ENCODE measurements around the gene RAB43.
"Not testable (repeated sequence)": the region's sequence is repeated elsewhere in the genome, so short reads cannot be mapped to it uniquely, and the experiment has no call there.

The RAB43 gene

GRCh38 chr3:129085165-129085715 is 36.4 kb downstream of the RAB43 start:
- H3K9ac ChIP-seq (ENCODE audit: low read length) = no peak overlapping the region
- no peaks in the 10 kb centered on the region for H3K4me1 ChIP-seq (ENCODE audit: control insufficient read depth, low read depth, low read length)
- no peaks in the 10 kb centered on the region for H3K27me3 ChIP-seq (ENCODE audit: control insufficient read depth, insufficient read depth, low read length)
- no peaks in the 10 kb centered on the region for H3K36me3 ChIP-seq (ENCODE audit: control insufficient read depth, low read depth, low read length)
- no peak overlapping the region for H3K27ac ChIP-seq (ENCODE audit: low read length)
- no peak overlapping the region for H3K4me3 ChIP-seq (ENCODE audit: low read length)
- H3K9me3 ChIP-seq (ENCODE audit: control insufficient read depth, low read depth, low read length) = no peaks in the 10 kb centered on the region

GRCh38 chr3:129084501-129084900 is 37.1 kb downstream of the RAB43 start:
- Histone ChIP-seq H3K36me3 (ENCODE audit: control insufficient read depth, low read depth, low read length) (no peaks in the 10 kb centered on the region), H3K9ac (ENCODE audit: low read length) (no peak overlapping the region), H3K4me1 (ENCODE audit: control insufficient read depth, low read depth, low read length) (no peaks in the 10 kb centered on the region), H3K4me3 (ENCODE audit: low read length) (no peak overlapping the region), H3K9me3 (ENCODE audit: control insufficient read depth, low read depth, low read length) (no peaks in the 10 kb centered on the region), H3K27me3 (ENCODE audit: control insufficient read depth, insufficient read depth, low read length) (no peaks in the 10 kb centered on the region), H3K27ac (ENCODE audit: low read length) (no peak overlapping the region)

DNA sequence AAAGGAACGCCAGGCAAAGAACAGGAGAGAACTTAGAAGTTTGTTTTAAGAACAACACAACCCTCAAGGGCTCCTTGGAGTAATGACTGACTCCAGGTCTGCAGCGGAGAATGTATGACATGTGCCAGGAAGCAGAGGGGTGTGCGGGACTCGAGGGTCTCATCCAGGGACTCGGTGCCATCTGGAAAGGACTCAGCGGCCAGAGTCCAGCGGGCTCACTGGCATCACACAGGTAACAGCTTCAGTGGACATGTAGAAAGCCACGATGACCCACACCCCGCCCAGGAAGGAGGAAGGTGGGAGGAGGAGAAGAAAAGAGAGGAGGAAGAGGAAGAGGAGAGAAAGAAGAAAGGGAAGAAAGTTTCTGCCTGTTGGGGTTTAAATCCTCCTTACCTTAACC is 39.6 kb downstream of the RAB43 start:
- no peaks in the 10 kb centered on the region for H3K9me3 ChIP-seq (ENCODE audit: control insufficient read depth, low read depth, low read length)

DNA sequence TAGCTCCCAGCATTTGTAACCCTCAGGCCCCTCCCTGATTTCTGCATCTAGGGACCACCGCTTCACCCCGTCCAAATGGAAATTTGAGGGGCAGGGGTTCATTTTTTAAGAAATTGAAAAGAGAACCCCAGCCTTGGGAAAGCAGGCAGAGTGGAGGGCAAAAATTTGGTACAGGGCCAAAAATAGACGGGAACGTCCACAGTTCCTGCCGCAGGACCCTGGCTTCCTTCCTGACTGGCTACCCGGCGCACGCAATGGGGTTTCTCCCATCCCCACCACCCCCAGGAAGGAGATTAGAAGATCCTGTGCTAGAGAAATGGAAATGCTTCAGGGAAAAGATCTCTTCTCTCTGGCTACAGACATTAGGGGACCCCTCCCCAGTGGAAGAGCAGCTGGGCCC is 40.1 kb downstream of the RAB43 start:
- Histone ChIP-seq H3K4me3 (ENCODE audit: low read length) (no peak overlapping the region), H3K4me1 (ENCODE audit: control insufficient read depth, low read depth, low read length) (no peaks in the 10 kb centered on the region), H3K36me3 (ENCODE audit: control insufficient read depth, low read depth, low read length) (no peaks in the 10 kb centered on the region), H3K27me3 (ENCODE audit: control insufficient read depth, insufficient read depth, low read length) (no peaks in the 10 kb centered on the region), H3K9ac (ENCODE audit: low read length) (no peak overlapping the region), H3K27ac (ENCODE audit: low read length) (no peak overlapping the region), H3K9me3 (ENCODE audit: control insufficient read depth, low read depth, low read length) (no peaks in the 10 kb centered on the region)

More for the DNA sequence above, 39.6 kb downstream of the RAB43 start:
- Histone ChIP-seq H3K9ac (ENCODE audit: low read length) (no peak overlapping the region), H3K4me3 (ENCODE audit: low read length) (no peak overlapping the region), H3K4me1 (ENCODE audit: control insufficient read depth, low read depth, low read length) (no peaks in the 10 kb centered on the region), H3K27ac (ENCODE audit: low read length) (no peak overlapping the region), H3K27me3 (ENCODE audit: control insufficient read depth, insufficient read depth, low read length) (no peaks in the 10 kb centered on the region), H3K36me3 (ENCODE audit: control insufficient read depth, low read depth, low read length) (no peaks in the 10 kb centered on the region)

DNA sequence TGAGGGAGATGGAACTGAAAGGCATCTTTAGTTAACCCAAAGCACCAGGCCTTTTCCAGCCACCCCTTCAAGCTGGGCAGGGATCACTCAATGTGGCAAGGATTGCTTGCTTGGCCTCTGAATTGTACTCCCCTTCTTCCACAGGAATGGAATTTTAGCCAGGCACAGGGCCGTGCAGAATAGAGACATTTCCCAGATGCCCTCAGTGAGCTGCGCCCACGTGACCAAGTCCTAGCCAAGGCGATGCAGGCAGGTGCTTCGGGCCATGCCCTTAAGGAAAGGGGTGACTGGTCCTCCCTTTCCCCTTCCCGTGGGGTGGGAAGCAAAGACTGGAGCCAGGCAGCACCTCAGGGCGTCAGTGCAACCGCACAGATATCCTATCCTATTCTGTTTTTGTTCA is 43.1 kb downstream of the RAB43 start:
- no peaks in the 10 kb centered on the region for H3K36me3 ChIP-seq (ENCODE audit: control insufficient read depth, low read depth, low read length)
- H3K9ac ChIP-seq (ENCODE audit: low read length) = no peak overlapping the region
- H3K27ac ChIP-seq (ENCODE audit: low read length) = no peak overlapping the region
- H3K4me1 ChIP-seq (ENCODE audit: control insufficient read depth, low read depth, low read length) = no peaks in the 10 kb centered on the region
- H3K27me3 ChIP-seq (ENCODE audit: control insufficient read depth, insufficient read depth, low read length) = no peaks in the 10 kb centered on the region
- H3K4me3 ChIP-seq (ENCODE audit: low read length) = no peak overlapping the region
- no peaks in the 10 kb centered on the region for H3K9me3 ChIP-seq (ENCODE audit: control insufficient read depth, low read depth, low read length)

GRCh38 chr3:129077222-129077621 is 44.4 kb downstream of the RAB43 start:
- Histone ChIP-seq H3K27ac (ENCODE audit: low read length) (no peak overlapping the region), H3K4me1 (ENCODE audit: control insufficient read depth, low read depth, low read length) (no peaks in the 10 kb centered on the region), H3K27me3 (ENCODE audit: control insufficient read depth, insufficient read depth, low read length) (no peaks in the 10 kb centered on the region), H3K4me3 (ENCODE audit: low read length) (no peak overlapping the region), H3K36me3 (ENCODE audit: control insufficient read depth, low read depth, low read length) (no peaks in the 10 kb centered on the region), H3K9me3 (ENCODE audit: control insufficient read depth, low read depth, low read length) (no peaks in the 10 kb centered on the region), H3K9ac (ENCODE audit: low read length) (no peak overlapping the region)

GRCh38 chr3:129070086-129070885 is 51.3 kb downstream of the RAB43 start:
- Histone ChIP-seq H3K27me3 (ENCODE audit: control insufficient read depth, insufficient read depth, low read length) (no peaks in the 10 kb centered on the region), H3K9ac (ENCODE audit: low read length) (no peak overlapping the region), H3K36me3 (ENCODE audit: control insufficient read depth, low read depth, low read length) (no peaks in the 10 kb centered on the region), H3K4me1 (ENCODE audit: control insufficient read depth, low read depth, low read length) (no peaks in the 10 kb centered on the region), H3K4me3 (ENCODE audit: low read length) (no peak overlapping the region), H3K27ac (ENCODE audit: low read length) (no peak overlapping the region), H3K9me3 (ENCODE audit: control insufficient read depth, low read depth, low read length) (no peaks in the 10 kb centered on the region)

GRCh38 chr3:129069313-129070085 is 52.1 kb downstream of the RAB43 start:
- H3K4me3 ChIP-seq (ENCODE audit: low read length); H3K27me3 ChIP-seq (ENCODE audit: control insufficient read depth, insufficient read depth, low read length); H3K9ac ChIP-seq (ENCODE audit: low read length); H3K9me3 ChIP-seq (ENCODE audit: control insufficient read depth, low read depth, low read length); H3K27ac ChIP-seq (ENCODE audit: low read length); H3K4me1 ChIP-seq (ENCODE audit: control insufficient read depth, low read depth, low read length); H3K36me3 ChIP-seq (ENCODE audit: control insufficient read depth, low read depth, low read length): not testable (repeated sequence)

GRCh38 chr3:129068291-129068886 is 53.2 kb downstream of the RAB43 start:
- H3K27me3 ChIP-seq (ENCODE audit: control insufficient read depth, insufficient read depth, low read length) = no peaks in the 10 kb centered on the region
- no peak overlapping the region for H3K27ac ChIP-seq (ENCODE audit: low read length)
- no peaks in the 10 kb centered on the region for H3K4me1 ChIP-seq (ENCODE audit: control insufficient read depth, low read depth, low read length)
- H3K9ac ChIP-seq (ENCODE audit: low read length) = no peak overlapping the region
- no peaks in the 10 kb centered on the region for H3K36me3 ChIP-seq (ENCODE audit: control insufficient read depth, low read depth, low read length)
- no peak overlapping the region for H3K4me3 ChIP-seq (ENCODE audit: low read length)
- H3K9me3 ChIP-seq (ENCODE audit: control insufficient read depth, low read depth, low read length) = no peaks in the 10 kb centered on the region

DNA sequence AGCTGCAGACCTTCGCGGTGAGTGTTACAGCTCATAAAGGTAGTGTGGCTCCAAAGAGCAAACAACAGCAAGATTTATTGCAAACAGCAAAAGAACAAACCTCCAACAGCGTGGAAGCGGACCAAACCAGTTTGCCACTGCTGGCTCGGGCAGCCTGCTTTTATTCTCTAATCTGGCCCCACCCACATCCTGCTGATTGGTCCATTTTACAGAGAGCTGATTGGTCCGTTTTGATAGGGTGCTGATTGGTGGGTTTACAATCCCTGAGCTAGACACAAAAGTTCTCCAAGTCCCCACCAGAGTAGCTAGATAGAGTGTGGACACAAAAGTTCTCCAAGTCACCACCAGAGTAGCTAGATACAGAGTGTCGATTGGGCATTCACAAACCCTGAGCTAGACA is 53.9 kb downstream of the RAB43 start:
- H3K4me3 ChIP-seq (ENCODE audit: low read length); H3K4me1 ChIP-seq (ENCODE audit: control insufficient read depth, low read depth, low read length); H3K36me3 ChIP-seq (ENCODE audit: control insufficient read depth, low read depth, low read length); H3K27me3 ChIP-seq (ENCODE audit: control insufficient read depth, insufficient read depth, low read length); H3K9me3 ChIP-seq (ENCODE audit: control insufficient read depth, low read depth, low read length); H3K27ac ChIP-seq (ENCODE audit: low read length); H3K9ac ChIP-seq (ENCODE audit: low read length): not testable (repeated sequence)

GRCh38 chr3:129065720-129066073 is 55.9 kb downstream of the RAB43 start:
- Histone ChIP-seq H3K9ac (ENCODE audit: low read length) (no peak overlapping the region), H3K36me3 (ENCODE audit: control insufficient read depth, low read depth, low read length) (no peaks in the 10 kb centered on the region), H3K9me3 (ENCODE audit: control insufficient read depth, low read depth, low read length) (no peaks in the 10 kb centered on the region), H3K4me3 (ENCODE audit: low read length) (no peak overlapping the region), H3K27me3 (ENCODE audit: control insufficient read depth, insufficient read depth, low read length) (no peaks in the 10 kb centered on the region), H3K27ac (ENCODE audit: low read length) (no peak overlapping the region), H3K4me1 (ENCODE audit: control insufficient read depth, low read depth, low read length) (no peaks in the 10 kb centered on the region)
